SH-SY5Y (cell line): Measurements from ENCODE around the gene TTC27.

Experiments used
- GATA2 ChIP-seq: IDR thresholded peaks from 2 replicates; pipeline ENCODE4 v1.6.1; 2011; ENCODE audit warnings: mild to moderate bottlenecking, low read depth, low read length
- GATA3 ChIP-seq: IDR thresholded peaks from 2 replicates; pipeline ENCODE4 v1.6.1; 2011; ENCODE audit warnings: low read depth, mild to moderate bottlenecking, low read length, moderate library complexity

DNA sequence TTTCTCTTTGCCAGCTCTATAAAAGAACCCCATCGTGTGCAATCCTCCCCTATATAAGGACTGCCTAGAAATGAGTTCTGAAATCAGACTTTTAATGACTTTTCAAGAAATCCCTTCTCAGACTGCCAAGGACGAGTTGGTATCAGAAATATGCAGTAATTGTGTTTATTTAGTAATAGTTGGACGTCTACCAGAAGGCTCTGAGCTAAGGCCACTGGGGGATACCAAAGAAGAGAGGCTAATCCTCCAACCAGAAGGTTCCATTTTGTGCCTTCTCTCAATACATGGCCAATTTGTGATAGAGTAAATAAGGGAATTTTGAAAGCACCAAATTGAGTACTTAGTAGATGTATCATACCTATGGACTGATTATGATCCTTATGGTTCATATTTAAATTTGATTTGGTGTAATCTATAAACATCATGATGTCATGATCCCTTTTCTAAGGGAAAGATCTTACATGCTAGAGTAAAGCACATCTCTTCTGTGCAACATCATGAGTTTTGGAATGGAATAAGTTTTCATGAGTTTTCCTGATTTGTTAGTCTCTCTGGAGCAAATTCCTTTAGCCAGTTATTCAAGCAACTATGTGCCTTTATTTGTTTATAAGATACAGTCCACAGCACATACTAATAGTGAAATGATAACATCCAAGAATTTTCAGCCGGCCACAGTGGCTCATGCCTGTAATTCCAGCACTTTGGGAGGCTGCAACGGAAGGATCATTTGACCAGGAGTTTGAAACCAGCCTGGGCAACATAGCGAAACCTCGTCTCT is 236.7 kb downstream of the TTC27 start:
- TF ChIP-seq GATA2 (no peak), GATA3 (no peak)
